Uterus (tissue), 4 donors: ENCODE measurements around the gene NKAIN2. TPM values are rescaled to one million over a fixed set of nuclear protein-coding genes. Genes with fewer than 3 reads are reported as not detected.

Source experiments
- DNase-seq, 2 donors: peaks; one replicate each; pipeline ENCODE4 v3.0.0-alpha.2; 2019 to 2020
- H3K27ac ChIP-seq, 2 donors: fragments of 200-600 bp; sonication (generic); 1 replicate in 1 of 2; 2 replicates in 1 of 2; pipeline ENCODE4 v1.5.1; 2016 to 2018
- H3K27me3 ChIP-seq, 2 donors: fragments of 200-600 bp; sonication (generic); one replicate each; pipeline ENCODE4 v1.5.1; 2018 to 2019; ENCODE audit warnings: control low read depth in 1 of 2
- H3K36me3 ChIP-seq, 2 donors: fragments of 200-600 bp; sonication (generic); one replicate each; pipeline ENCODE4 v1.5.1; 2019; ENCODE audit warnings: control low read depth in 1 of 2
- H3K4me1 ChIP-seq, 2 donors: fragments of 200-600 bp; sonication (generic); one replicate each; pipeline ENCODE4 v1.5.1; 2018 to 2019; ENCODE audit warnings: control low read depth in 1 of 2
- H3K4me3 ChIP-seq, 2 donors: fragments of 200-600 bp; sonication (generic); 1 replicate in 1 of 2; 2 replicates in 1 of 2; pipeline ENCODE4 v1.5.1; 2018 to 2019; ENCODE audit warnings: mild to moderate bottlenecking in 1 of 2
- H3K9me3 ChIP-seq, 2 donors: fragments of 200-600 bp; sonication (generic); one replicate each; pipeline ENCODE4 v1.5.1; 2019; ENCODE audit warnings: control low read depth in 1 of 2
- POLR2A ChIP-seq, 2 donors: fragments of 450-650 bp; IDR thresholded peaks; one replicate each; pipeline ENCODE4 v1.6.1; 2016; ENCODE audit warnings: antibody characterized with exemption in 2 of 2, mild to moderate bottlenecking in 1 of 2, moderate library complexity in 1 of 2
- intact Hi-C: fragments of 100-400 bp; cut with DNase I; formaldehyde crosslinking; loops from one replicate; pipeline ENCODE4 v1.15.1; 2023; ENCODE audit warnings: low total_unique reads
- total RNA-seq, 4 donors: library from RNA; depleted of rRNA in 3 of 4; stranded (reverse); fragments of >200 nt in 3 of 4; gene quantifications; one replicate each; pipeline versions ENCODE4 v1.1.0 to v1.2.4, GENCODE V29; 2014 to 2023
- TF ChIP-seq, protein P1 (sequence below), 4 experiments: fragments of 200-600 bp in 2 of 4; fragments of 450-650 bp in 2 of 4; sonication (generic) in 2 of 4; IDR thresholded peaks; one replicate each; pipeline ENCODE4 v1.5.1; 2016 to 2019; ENCODE audit warnings: antibody characterized with exemption in 4 of 4, mild to moderate bottlenecking in 2 of 4, moderate library complexity in 1 of 4
- donor health status: DM: yes; HTN: yes; CAD: no.

The NKAIN2 gene
- total RNA-seq, 4 donors from 2014 or later, result 0.59 to 1.1 (median 1.0) TPM; not detected in 1

DNA sequence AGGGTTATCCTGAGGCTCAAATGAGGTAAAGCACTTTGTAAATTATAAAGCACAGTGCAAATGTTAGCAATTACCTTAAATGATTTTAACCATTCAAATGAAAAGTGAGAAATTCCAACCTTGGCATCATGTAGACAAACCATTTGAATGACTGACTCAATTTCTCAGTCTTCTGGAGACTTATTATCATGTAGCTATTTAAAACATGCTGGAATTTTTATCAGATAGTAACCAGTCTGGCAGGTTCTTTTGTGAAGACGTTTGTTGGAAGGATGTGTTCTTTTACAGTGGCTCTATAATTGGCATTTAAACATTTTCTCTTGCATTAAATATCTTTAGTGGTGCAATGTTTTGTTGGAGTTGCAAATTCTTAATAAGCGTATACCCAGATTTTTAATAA, 386.6 kb downstream of the NKAIN2 start:
- intact Hi-C loops, result no loop called here

DNA sequence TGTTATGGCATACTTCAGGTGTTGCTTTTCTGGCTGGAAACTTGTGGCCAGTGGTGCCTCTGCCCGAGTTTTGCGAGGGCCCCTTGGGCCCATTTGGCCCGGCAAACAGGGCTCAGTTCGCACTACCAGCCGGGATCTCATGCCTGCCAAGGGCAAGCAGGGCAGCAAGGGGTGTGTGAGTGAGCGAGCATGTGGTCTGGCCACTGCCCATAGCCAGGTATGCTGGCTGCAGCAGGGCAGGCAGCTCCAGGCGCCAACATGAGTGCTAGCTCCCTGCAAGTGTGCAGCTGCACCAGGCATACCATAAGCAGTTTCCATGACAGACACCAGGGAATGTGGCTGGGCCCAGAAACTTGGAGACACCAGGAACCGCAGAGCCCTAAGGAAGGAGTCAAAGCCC, 389.5 kb downstream of the NKAIN2 start:
- Histone ChIP-seq H3K4me1 (no peaks in the 10 kb centered on the region), H3K4me3 (no peak overlapping the region), H3K9me3 (no peaks in the 10 kb centered on the region), H3K36me3 (no peaks in the 10 kb centered on the region), H3K27ac (no peak overlapping the region), H3K27me3 (no peaks in the 10 kb centered on the region)
- no peak for TF ChIP-seq POLR2A (IDR thresholded peaks at IDR 0.05)
- TF ChIP-seq, protein P1, sequence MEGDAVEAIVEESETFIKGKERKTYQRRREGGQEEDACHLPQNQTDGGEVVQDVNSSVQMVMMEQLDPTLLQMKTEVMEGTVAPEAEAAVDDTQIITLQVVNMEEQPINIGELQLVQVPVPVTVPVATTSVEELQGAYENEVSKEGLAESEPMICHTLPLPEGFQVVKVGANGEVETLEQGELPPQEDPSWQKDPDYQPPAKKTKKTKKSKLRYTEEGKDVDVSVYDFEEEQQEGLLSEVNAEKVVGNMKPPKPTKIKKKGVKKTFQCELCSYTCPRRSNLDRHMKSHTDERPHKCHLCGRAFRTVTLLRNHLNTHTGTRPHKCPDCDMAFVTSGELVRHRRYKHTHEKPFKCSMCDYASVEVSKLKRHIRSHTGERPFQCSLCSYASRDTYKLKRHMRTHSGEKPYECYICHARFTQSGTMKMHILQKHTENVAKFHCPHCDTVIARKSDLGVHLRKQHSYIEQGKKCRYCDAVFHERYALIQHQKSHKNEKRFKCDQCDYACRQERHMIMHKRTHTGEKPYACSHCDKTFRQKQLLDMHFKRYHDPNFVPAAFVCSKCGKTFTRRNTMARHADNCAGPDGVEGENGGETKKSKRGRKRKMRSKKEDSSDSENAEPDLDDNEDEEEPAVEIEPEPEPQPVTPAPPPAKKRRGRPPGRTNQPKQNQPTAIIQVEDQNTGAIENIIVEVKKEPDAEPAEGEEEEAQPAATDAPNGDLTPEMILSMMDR (IDR thresholded peaks at IDR 0.05), result no peak
- no peak for DNase-seq
- intact Hi-C loops, result no loop called here

More for the DNA sequence above, 386.6 kb downstream of the NKAIN2 start:
- Histone ChIP-seq H3K4me1 (no peaks in the 10 kb centered on the region), H3K36me3 (no peaks in the 10 kb centered on the region), H3K27me3 (no peaks in the 10 kb centered on the region), H3K27ac (no peak overlapping the region), H3K9me3 (no peaks in the 10 kb centered on the region), H3K4me3 (no peak overlapping the region)
- TF ChIP-seq POLR2A (IDR thresholded peaks at IDR 0.05), result no peak
- TF ChIP-seq, protein P1 (IDR thresholded peaks at IDR 0.05), result no peak
- no peak for DNase-seq

DNA sequence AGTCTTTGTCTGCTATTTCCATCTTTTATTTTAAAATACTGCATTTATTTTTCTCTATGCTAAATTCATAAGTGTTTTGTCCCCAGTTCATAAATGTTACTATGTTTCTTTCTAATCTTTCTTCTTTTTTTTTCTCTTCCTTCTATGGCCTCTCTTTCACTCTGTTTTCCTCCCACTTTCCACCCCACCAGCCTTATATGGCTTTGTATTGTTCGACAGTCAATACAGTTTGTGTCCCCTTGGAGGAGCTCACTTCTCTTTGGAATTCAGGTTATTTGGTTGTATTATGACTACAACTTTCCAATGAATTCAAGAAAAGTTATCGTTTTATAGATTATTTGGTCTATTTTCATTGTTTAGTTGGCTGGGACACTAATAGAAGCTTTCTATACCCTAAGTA, 393.5 kb downstream of the NKAIN2 start:
- Histone ChIP-seq H3K4me3 (no peak overlapping the region), H3K4me1 (no peaks in the 10 kb centered on the region), H3K36me3 (no peaks in the 10 kb centered on the region), H3K9me3 (no peaks in the 10 kb centered on the region), H3K27ac (no peak overlapping the region), H3K27me3 (no peaks in the 10 kb centered on the region)
- intact Hi-C loops, result no loop called here
- TF ChIP-seq, protein P1 (IDR thresholded peaks at IDR 0.05), result no peak
- no peak for TF ChIP-seq POLR2A (IDR thresholded peaks at IDR 0.05)
- no peak for DNase-seq

DNA sequence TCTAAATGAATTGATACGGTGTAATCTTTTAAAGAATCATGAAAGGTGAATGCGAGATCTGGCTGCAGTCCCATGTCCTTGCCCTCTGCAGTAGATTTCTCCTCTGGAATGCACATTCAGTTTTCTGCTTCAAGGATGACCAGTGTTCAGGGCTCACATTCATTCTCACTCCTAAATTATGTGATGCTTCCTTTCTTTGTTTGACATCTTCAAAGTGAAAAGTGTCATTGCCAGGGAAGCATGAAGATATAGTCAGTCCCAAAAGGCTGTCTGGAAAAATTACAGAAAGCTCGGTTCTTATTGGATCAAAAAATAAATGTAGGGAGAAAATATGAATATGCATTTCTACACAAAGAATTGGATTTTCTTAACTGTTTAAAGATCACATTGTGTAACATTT, 395.6 kb downstream of the NKAIN2 start:
- no peaks in the 10 kb centered on the region for H3K4me1 ChIP-seq
- H3K4me3 ChIP-seq, result no peak overlapping the region
- intact Hi-C loops, result no loop called here
- no peaks in the 10 kb centered on the region for H3K27me3 ChIP-seq
- no peaks in the 10 kb centered on the region for H3K9me3 ChIP-seq
- H3K36me3 ChIP-seq, result no peaks in the 10 kb centered on the region
- no peak for DNase-seq
- no peak overlapping the region for H3K27ac ChIP-seq
- TF ChIP-seq POLR2A (IDR thresholded peaks at IDR 0.05), result no peak
- TF ChIP-seq, protein P1 (IDR thresholded peaks at IDR 0.05), result no peak

DNA sequence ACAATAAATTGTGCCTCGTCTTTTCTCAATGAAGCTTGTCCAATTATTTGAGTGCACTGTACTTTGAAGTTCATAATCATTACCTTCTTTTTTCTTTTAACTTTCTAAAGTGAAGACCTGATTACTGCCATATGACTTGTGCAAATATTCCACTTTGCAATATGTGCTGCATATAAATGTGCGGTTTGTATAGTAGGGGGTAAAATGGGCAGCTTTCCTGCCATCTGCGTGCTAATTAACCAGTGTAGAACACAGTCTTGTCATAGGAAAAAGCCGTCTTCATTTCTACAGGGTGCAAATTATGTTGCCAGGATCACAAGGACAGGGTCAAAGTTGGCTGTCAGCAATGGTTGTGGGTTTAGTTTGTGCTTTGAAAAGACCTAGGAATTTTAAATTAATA, 397.0 kb downstream of the NKAIN2 start:
- Histone ChIP-seq H3K9me3 (no peaks in the 10 kb centered on the region), H3K36me3 (no peaks in the 10 kb centered on the region), H3K27ac (no peak overlapping the region), H3K27me3 (no peaks in the 10 kb centered on the region), H3K4me1 (no peaks in the 10 kb centered on the region), H3K4me3 (no peak overlapping the region)
- no peak for DNase-seq
- TF ChIP-seq, protein P1 (IDR thresholded peaks at IDR 0.05), result no peak
- TF ChIP-seq POLR2A (IDR thresholded peaks at IDR 0.05), result no peak
- intact Hi-C loops, result no loop called here
